Hepatocyte (in vitro differentiated cells): ENCODE data around the gene ELAVL4. TPM values are rescaled to one million over a fixed set of nuclear protein-coding genes. Genes with fewer than 3 reads are reported as not detected.

ENCODE experiments used
- DNase-seq: peaks from one replicate; pipeline ENCODE4 v3.0.0-alpha.2; 2016; ENCODE audit warnings: low spot score
- H2AFZ ChIP-seq: fragments of 200-600 bp; sonication (generic); 2 replicates; pipeline ENCODE4 v1.6.0; 2016; ENCODE audit warnings: antibody characterized with exemption, mild to moderate bottlenecking
- H3K27ac ChIP-seq: fragments of 200-600 bp; sonication (generic); 2 replicates; pipeline ENCODE4 v1.5.1; 2016; ENCODE audit warnings: mild to moderate bottlenecking
- H3K27me3 ChIP-seq: fragments of 200-600 bp; sonication (generic); 2 replicates; pipeline ENCODE4 v1.6.1; 2016
- H3K36me3 ChIP-seq: fragments of 200-600 bp; sonication (generic); replicated peaks from 2 replicates; pipeline ENCODE4 v1.5.1; 2016; ENCODE audit warnings: low read depth; ENCODE audit not compliant: insufficient read depth
- H3K4me1 ChIP-seq: fragments of 200-600 bp; sonication (generic); 2 replicates; pipeline ENCODE4 v1.5.1; 2016; ENCODE audit warnings: mild to moderate bottlenecking, moderate library complexity; ENCODE audit not compliant: insufficient read depth
- H3K4me2 ChIP-seq: fragments of 200-600 bp; sonication (generic); 2 replicates; pipeline ENCODE4 v1.6.0; 2016
- H3K4me3 ChIP-seq: fragments of 200-600 bp; sonication (generic); 2 replicates; pipeline ENCODE4 v1.5.1; 2016; ENCODE audit warnings: mild to moderate bottlenecking
- H3K79me2 ChIP-seq: fragments of 200-600 bp; sonication (generic); 2 replicates; pipeline ENCODE4 v1.6.0; 2017; ENCODE audit warnings: mild to moderate bottlenecking
- H3K9me2 ChIP-seq: fragments of 200-600 bp; sonication (generic); replicated peaks from 2 replicates; pipeline ENCODE4 v1.6.0; 2017; ENCODE audit warnings: mild to moderate bottlenecking; ENCODE audit not compliant: insufficient read depth
- H3K9me3 ChIP-seq: fragments of 200-600 bp; sonication (generic); 2 replicates; pipeline ENCODE4 v1.5.1; 2016; ENCODE audit warnings: low read depth, mild to moderate bottlenecking
- H4K20me1 ChIP-seq: fragments of 200-600 bp; sonication (generic); 2 replicates; pipeline ENCODE4 v1.6.0; 2016; ENCODE audit warnings: mild to moderate bottlenecking; ENCODE audit not compliant: insufficient read depth, poor library complexity, severe bottlenecking
- EZH2 ChIP-seq: fragments of 200-600 bp; sonication (generic); IDR thresholded peaks from 2 replicates; pipeline ENCODE4 v1.6.1; 2016; ENCODE audit warnings: antibody characterized with exemption, mild to moderate bottlenecking, borderline replicate concordance
- EZH2phosphoT487 ChIP-seq: fragments of 200-600 bp; sonication (generic); IDR thresholded peaks from one replicate; pipeline ENCODE4 v1.6.1; 2018; ENCODE audit warnings: antibody characterized with exemption, mild to moderate bottlenecking, low read depth, moderate library complexity; ENCODE audit not compliant: unreplicated experiment, severe bottlenecking
- WGBS: methylation state at CpG from one replicate; pipeline ENCODE4 v1.1.6; 2016; ENCODE audit warnings: low lambda C conversion rate; ENCODE audit errors: missing lambda C conversion rate; 5-methylcytosine and 5-hydroxymethylcytosine counted together
- polyA plus RNA-seq: library from polyadenylated mRNA; unstranded; fragments of >200 nt; fragmentation: Nextera tagmentation; extraction: Ambion mirVana; gene quantifications from 2 replicates; pipeline ENCODE4 v1.2.1, GENCODE V29; 2016
- total RNA-seq: library from RNA; depleted of rRNA; stranded (reverse); fragments of >200 nt; gene quantifications from 2 replicates; pipeline ENCODE4 v1.2.3, GENCODE V29; 2014
- TF ChIP-seq, protein P1 (sequence below): fragments of 200-600 bp; sonication (generic); IDR thresholded peaks from 2 replicates; pipeline ENCODE4 v1.5.1; 2016; ENCODE audit warnings: antibody characterized with exemption, mild to moderate bottlenecking; ENCODE audit not compliant: poor library complexity

Gene ELAVL4
- total and polyA plus RNA-seq, 2 experiments from 2014 or later = 0.07 to 0.08 TPM

DNA sequence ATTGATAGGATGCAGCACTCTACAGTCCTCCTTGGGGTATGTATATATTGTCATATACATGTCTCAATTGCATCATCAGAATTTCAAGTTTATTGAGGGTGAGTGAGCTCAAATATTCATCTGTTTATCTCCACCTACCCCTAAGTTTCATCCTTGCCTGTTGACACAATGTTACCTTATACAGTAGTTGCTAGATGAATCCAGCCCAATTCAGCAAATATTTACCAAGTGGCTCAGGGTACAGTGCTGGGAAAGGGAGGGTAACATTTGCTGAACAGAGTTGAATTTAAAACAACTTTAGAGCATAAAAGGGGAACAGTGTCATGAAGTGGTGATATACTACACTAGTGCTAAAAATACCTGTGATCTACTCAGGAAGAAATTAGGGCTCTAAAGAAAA, 14.4 kb downstream of the ELAVL4 start:
- Histone ChIP-seq H4K20me1 (no peaks in the 10 kb centered on the region), H3K4me1 (no peaks in the 10 kb centered on the region), H3K27me3 (no peaks in the 10 kb centered on the region), H2AFZ (no peak overlapping the region), H3K4me2 (no peak overlapping the region), H3K9me3 (no peaks in the 10 kb centered on the region), H3K36me3 (no peaks in the 10 kb centered on the region), H3K79me2 (no peaks in the 10 kb centered on the region), H3K4me3 (no peak overlapping the region), H3K27ac (no peak overlapping the region), H3K9me2 (no peaks in the 10 kb centered on the region)
- TF ChIP-seq, protein P1, sequence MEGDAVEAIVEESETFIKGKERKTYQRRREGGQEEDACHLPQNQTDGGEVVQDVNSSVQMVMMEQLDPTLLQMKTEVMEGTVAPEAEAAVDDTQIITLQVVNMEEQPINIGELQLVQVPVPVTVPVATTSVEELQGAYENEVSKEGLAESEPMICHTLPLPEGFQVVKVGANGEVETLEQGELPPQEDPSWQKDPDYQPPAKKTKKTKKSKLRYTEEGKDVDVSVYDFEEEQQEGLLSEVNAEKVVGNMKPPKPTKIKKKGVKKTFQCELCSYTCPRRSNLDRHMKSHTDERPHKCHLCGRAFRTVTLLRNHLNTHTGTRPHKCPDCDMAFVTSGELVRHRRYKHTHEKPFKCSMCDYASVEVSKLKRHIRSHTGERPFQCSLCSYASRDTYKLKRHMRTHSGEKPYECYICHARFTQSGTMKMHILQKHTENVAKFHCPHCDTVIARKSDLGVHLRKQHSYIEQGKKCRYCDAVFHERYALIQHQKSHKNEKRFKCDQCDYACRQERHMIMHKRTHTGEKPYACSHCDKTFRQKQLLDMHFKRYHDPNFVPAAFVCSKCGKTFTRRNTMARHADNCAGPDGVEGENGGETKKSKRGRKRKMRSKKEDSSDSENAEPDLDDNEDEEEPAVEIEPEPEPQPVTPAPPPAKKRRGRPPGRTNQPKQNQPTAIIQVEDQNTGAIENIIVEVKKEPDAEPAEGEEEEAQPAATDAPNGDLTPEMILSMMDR = no peak
- TF ChIP-seq EZH2 = no peak
- no peak for TF ChIP-seq EZH2phosphoT487
- DNase-seq = no peak

- TF ChIP-seq, protein P1 = no peak
- TF ChIP-seq EZH2phosphoT487 (no peak), EZH2 (no peak)
- Histone ChIP-seq H3K4me3 (no peak overlapping the region), H3K27ac (no peak overlapping the region), H2AFZ (no peak overlapping the region), H3K27me3 (no peaks in the 10 kb centered on the region), H3K9me3 (no peaks in the 10 kb centered on the region), H3K36me3 (no peaks in the 10 kb centered on the region), H3K9me2 (no peaks in the 10 kb centered on the region), H3K79me2 (no peaks in the 10 kb centered on the region), H3K4me2 (no peak overlapping the region), H3K4me1 (no peaks in the 10 kb centered on the region), H4K20me1 (no peaks in the 10 kb centered on the region)
- 53% methylated on average over 5 of the region's 5 CpGs for WGBS
- no peak for DNase-seq
Measured at GRCh38 chr1:50126927-50127715, 18.4 kb downstream of the ELAVL4 start.

- Histone ChIP-seq H3K4me2 (no peak overlapping the region), H3K9me2 (no peaks in the 10 kb centered on the region), H2AFZ (no peak overlapping the region), H3K27ac (no peak overlapping the region), H3K36me3 (no peaks in the 10 kb centered on the region), H4K20me1 (no peaks in the 10 kb centered on the region), H3K4me3 (no peak overlapping the region), H3K9me3 (no peaks in the 10 kb centered on the region), H3K4me1 (no peaks in the 10 kb centered on the region), H3K79me2 (no peaks in the 10 kb centered on the region), H3K27me3 (no peaks in the 10 kb centered on the region)
- 75% methylated on average over 1 of the region's 1 CpG for WGBS
- TF ChIP-seq, protein P1 = no peak
- TF ChIP-seq EZH2phosphoT487 (no peak), EZH2 (no peak)
- DNase-seq = no peak
Measured at GRCh38 chr1:50129201-50129600, 20.5 kb downstream of the ELAVL4 start.
